HG03045 (cell line): ENCODE data around the gene RCBTB2.

Experiments
- ATAC-seq: cut with Tn5 transposase; IDR thresholded peaks from one replicate; pipeline ENCODE4 v1.9.1; 2021; ENCODE audit warnings: mild to moderate bottlenecking, moderate library complexity; ENCODE audit not compliant: unreplicated experiment

The RCBTB2 gene

GRCh38 chr13:48496271-48497161 is 36.4 kb downstream of the RCBTB2 start:
- ATAC-seq, result no peak

DNA sequence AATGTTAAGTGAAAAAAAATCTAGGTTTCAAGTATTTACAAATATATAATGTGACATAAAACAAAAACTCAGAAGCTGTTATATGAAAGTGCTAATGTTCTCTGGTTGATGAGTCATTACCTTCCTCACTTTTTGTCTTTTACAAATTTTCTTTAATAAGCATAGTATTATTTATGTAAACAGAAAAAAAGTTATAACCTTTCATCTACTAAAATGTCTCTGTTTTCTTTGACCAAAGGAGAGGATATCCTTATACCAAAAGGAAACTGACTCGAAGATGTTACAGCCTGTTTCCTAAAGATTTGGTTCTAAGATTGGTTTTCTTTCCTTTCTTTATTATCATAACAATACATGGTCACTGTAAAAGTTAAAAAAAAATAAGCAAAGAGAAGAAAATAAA is 38.0 kb downstream of the RCBTB2 start:
- no peak for ATAC-seq

- ATAC-seq, result no peak
Measured at GRCh38 chr13:48493851-48494250, 39.0 kb downstream of the RCBTB2 start.

DNA sequence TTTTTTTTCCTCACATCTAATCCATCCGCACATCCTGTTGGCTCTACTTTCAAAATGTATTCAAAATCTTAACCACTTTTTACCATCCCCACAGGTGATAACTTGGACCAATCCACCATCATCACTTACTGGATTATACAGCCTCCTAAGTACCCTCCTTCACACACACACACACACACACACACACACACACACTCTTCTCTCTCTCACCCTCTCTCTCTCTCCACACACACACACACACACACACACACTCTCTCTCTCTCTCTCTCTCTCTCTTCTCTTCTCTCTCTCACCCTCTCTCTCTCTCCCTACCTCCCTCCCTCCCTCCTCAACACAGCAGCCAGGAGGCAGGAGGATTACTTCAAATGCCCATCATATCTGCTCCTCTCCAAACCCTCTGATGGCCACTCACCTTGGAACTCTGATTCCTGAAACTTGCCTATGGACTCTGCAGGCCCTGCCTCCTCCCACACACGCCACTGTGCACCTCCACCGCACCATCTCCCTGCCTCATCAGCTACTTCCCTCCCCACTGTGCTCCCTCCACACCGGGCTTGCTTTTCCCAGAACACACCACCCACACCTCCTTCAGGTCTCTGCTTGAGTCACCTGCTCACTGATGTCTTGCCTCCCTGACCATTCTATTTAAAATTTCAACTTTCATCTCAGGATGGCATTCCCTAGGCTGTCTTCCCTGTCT is 39.7 kb downstream of the RCBTB2 start:
- no peak for ATAC-seq

GRCh38 chr13:48492470-48493065 is 40.3 kb downstream of the RCBTB2 start:
- peak; percentile 77 for ATAC-seq

DNA sequence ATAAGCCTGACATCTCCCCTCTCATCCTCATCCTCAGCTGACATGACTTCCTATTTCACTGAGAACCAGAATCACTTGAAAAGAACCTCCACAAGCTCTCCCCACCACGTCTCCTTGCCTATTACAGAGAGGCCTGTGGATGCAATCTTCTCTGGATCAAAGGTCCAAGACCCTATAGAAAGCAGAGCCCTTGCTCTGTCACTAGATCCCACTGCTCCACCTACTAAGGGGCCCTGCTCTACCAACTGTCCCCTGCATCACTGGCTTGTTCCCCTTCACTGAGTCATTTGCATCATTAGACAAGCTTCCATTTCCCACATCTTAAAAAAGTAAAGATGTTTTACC is 40.8 kb downstream of the RCBTB2 start:
- ATAC-seq, result peak; percentile 52

DNA sequence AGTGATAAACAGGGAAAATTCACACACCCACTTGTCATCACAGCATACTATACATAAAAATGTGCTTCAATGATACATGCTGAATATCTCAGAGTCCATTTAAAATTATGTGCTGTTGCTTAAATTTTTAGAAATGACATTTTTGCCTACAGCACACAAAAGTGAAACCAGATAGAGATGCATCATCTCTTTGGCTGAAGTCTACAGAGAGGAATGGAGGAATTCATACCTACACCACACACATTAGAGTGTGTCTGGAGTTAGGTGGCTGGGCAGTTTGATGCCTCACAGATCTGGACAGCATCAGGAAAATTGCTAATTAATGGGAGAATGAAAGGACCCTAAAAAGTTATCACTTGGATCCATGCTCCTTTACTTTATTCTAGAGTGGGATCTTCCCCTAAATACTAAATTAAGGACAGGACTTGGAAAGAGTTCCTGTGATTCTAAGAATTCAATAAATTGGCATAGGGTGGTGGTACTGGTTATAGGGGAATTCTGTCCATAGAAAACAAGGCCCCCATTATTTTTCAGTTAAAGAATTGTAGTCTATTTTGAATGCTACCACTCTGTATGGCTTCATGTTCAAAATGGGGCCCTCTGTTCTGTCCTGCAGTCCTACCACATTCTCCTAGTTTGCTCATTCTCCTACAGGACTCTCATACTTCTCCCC is 41.3 kb downstream of the RCBTB2 start:
- no peak for ATAC-seq

- ATAC-seq, result no peak
Measured at GRCh38 chr13:48490241-48490640, 42.6 kb downstream of the RCBTB2 start.

GRCh38 chr13:48489666-48490065 is 43.2 kb downstream of the RCBTB2 start:
- ATAC-seq, result no peak

GRCh38 chr13:48488995-48489394 is 43.9 kb downstream of the RCBTB2 start:
- ATAC-seq, result no peak

DNA sequence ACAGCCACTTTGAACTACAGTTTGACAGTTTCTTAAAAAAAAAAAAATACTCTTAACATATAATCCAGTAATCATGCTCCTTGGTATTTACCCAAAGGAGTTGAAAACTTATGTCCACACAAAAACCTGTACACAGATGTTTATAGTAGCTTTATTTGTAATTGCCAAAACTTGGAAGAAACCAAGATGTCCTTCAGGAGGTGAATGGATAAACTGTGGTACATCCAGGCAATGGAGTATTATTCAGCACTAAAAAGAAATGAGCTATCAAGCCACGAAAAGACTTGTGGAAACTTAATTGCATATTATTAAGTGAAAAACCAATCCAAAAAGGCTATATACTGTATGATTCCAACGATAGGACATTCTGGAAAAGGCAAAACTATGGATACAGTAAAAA is 44.9 kb downstream of the RCBTB2 start:
- ATAC-seq, result no peak

DNA sequence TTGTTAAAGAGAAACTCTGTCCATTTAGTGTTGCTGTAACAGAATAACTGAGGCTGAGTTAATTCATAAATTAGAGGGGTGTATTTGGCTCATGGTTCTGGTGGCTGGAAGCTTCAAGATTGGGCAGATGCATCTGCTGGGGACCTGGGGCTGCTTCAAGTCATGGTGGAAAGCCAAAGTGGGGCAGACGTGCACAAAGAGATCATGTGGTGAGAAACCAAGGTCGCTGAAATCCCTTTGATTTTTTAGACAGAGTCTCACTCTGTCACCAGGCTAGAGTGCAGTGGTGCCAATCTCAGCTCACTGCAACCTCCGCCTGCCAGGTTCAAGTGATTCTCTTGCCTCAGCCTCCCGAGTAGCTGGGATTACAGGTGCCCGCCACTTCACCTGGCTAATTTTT is 46.0 kb downstream of the RCBTB2 start:
- no peak for ATAC-seq

GRCh38 chr13:48486362-48486761 is 46.5 kb downstream of the RCBTB2 start:
- ATAC-seq, result no peak

- no peak for ATAC-seq
Measured at GRCh38 chr13:48485432-48485831, 47.4 kb downstream of the RCBTB2 start.

DNA sequence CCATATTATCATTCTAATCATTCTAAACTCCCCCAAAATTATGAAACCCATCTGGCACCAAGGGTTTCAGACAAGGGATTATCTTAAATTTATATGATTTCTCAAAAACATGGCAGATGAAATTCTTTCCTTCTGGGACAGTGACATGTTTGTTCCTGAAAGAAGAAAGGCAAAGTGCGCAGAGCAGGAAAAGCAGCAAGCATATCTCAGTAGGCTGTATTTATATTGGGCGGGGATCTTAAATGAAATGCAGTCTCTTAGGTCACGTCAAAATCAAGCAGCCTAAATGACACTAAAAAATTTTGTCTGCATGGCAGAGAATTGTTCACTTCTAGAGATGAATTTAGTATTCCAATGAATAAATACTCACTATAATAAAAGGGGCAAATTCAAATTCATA is 49.3 kb downstream of the RCBTB2 start:
- ATAC-seq, result no peak

GRCh38 chr13:48478391-48478790 is 54.5 kb downstream of the RCBTB2 start:
- no peak for ATAC-seq

- ATAC-seq, result no peak
Measured at GRCh38 chr13:48477191-48477855, 55.6 kb downstream of the RCBTB2 start.

- no peak for ATAC-seq
Measured at GRCh38 chr13:48476686-48477085, 56.2 kb downstream of the RCBTB2 start.

DNA sequence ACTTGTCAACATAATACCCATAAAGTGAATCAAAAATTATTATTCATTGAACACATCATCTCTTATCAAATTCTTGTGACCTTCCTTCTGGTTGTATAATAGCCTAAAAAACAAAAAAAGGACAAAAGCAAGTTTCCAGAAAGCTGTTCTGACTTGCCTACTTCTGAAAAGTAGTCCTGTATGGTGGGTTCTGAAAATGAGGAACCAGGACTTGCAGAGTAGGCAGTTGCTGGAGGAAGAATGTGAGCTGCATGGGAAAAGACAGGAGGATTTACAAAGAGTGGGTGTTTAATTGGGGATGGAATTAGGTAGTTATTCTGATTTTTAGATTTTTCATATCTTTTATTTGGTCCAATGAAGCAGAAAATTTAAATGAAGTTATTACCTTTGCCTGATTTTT is 56.7 kb downstream of the RCBTB2 start:
- no peak for ATAC-seq

- no peak for ATAC-seq
Measured at GRCh38 chr13:48475230-48475629, 57.6 kb downstream of the RCBTB2 start.
